Neutrophil (primary cell): ENCODE results near the gene WSCD1.

Source experiments
- H3K27ac ChIP-seq: fragments of 200-600 bp; sonication (generic); 2 replicates; pipeline ENCODE4 v1.5.1; 2016; ENCODE audit warnings: mild to moderate bottlenecking, moderate library complexity
- H3K27me3 ChIP-seq: fragments of 200-600 bp; sonication (generic); 2 replicates; pipeline ENCODE4 v1.6.0; 2016; ENCODE audit warnings: mild to moderate bottlenecking
- H3K36me3 ChIP-seq: fragments of 200-600 bp; sonication (generic); 2 replicates; pipeline ENCODE4 v1.5.1; 2017
- H3K4me1 ChIP-seq, 2 experiments: fragments of 200-600 bp in 1 of 2; sonication (generic) in 1 of 2; 1 replicate in 1 of 2; 2 replicates in 1 of 2; pipeline versions ENCODE4 v1.5.1 to v1.6.1; 2013 to 2016; ENCODE audit warnings: low read depth in 1 of 2, low read length in 1 of 2, mild to moderate bottlenecking in 1 of 2, moderate library complexity in 1 of 2; ENCODE audit not compliant: control insufficient read depth in 1 of 2, insufficient read depth in 1 of 2
- H3K4me3 ChIP-seq, 2 experiments: fragments of 200-600 bp in 1 of 2; sonication (generic) in 1 of 2; 1 replicate in 1 of 2; 2 replicates in 1 of 2; pipeline ENCODE4 v1.5.1; 2013 to 2016; ENCODE audit warnings: low read depth in 1 of 2, low read length in 1 of 2, mild to moderate bottlenecking in 1 of 2, moderate library complexity in 1 of 2
- H3K9me3 ChIP-seq: fragments of 200-600 bp; sonication (generic); 2 replicates; pipeline ENCODE4 v1.5.1; 2016
- TF ChIP-seq, protein P1 (sequence below): fragments of 200-600 bp; sonication (generic); IDR thresholded peaks from 2 replicates; pipeline ENCODE4 v1.5.1; 2016; ENCODE audit warnings: antibody characterized with exemption

WSCD1 gene

DNA sequence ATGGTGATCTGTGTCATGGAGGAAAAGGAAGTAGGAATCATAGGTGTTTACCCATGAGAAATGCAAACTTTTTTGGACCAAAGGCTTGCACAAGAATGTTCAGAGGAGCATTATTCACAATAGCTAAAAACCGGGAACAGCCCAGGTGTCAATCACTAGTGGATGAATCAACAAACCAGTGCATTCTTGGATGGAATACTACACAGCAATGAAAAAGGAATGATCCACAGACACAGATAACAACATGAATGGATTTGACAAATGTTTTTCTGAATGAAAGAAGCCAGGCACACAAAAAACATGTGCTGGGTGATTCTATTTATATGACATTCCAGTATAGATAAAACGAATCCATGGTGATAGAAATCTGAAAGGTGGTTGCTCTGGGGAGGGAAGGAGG, 36.0 kb downstream of the WSCD1 start:
- no peaks in the 10 kb centered on the region for H3K27me3 ChIP-seq
- H3K9me3 ChIP-seq = no peaks in the 10 kb centered on the region
- TF ChIP-seq, protein P1, sequence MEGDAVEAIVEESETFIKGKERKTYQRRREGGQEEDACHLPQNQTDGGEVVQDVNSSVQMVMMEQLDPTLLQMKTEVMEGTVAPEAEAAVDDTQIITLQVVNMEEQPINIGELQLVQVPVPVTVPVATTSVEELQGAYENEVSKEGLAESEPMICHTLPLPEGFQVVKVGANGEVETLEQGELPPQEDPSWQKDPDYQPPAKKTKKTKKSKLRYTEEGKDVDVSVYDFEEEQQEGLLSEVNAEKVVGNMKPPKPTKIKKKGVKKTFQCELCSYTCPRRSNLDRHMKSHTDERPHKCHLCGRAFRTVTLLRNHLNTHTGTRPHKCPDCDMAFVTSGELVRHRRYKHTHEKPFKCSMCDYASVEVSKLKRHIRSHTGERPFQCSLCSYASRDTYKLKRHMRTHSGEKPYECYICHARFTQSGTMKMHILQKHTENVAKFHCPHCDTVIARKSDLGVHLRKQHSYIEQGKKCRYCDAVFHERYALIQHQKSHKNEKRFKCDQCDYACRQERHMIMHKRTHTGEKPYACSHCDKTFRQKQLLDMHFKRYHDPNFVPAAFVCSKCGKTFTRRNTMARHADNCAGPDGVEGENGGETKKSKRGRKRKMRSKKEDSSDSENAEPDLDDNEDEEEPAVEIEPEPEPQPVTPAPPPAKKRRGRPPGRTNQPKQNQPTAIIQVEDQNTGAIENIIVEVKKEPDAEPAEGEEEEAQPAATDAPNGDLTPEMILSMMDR = no peak
- no peaks in the 10 kb centered on the region for H3K36me3 ChIP-seq
- H3K4me3 ChIP-seq = no peak overlapping the region
- H3K4me1 ChIP-seq = no peaks in the 10 kb centered on the region
- no peak overlapping the region for H3K27ac ChIP-seq

DNA sequence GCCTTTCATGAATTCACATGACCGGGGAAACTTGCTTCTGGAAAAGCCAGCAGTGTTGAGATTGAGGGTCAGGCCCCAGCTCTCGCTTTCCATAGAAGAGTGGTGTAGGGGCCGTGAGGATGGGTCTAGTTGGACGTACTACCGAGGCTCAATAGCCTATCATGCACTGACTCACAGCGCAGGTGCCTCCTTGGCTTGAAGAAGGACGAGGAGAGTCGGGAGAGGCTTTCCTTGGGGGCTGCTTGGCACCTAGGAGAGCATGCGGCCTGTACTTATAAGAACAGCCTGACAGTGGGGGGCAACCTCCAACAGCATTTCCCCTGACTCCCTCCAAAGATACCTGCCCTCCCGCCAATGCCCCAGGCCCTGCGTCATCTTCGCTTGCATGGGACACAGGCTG, 37.6 kb downstream of the WSCD1 start:
- no peaks in the 10 kb centered on the region for H3K36me3 ChIP-seq
- H3K4me3 ChIP-seq = no peak overlapping the region
- no peaks in the 10 kb centered on the region for H3K9me3 ChIP-seq
- TF ChIP-seq, protein P1 = no peak
- H3K4me1 ChIP-seq = no peaks in the 10 kb centered on the region
- no peak overlapping the region for H3K27ac ChIP-seq
- no peaks in the 10 kb centered on the region for H3K27me3 ChIP-seq

DNA sequence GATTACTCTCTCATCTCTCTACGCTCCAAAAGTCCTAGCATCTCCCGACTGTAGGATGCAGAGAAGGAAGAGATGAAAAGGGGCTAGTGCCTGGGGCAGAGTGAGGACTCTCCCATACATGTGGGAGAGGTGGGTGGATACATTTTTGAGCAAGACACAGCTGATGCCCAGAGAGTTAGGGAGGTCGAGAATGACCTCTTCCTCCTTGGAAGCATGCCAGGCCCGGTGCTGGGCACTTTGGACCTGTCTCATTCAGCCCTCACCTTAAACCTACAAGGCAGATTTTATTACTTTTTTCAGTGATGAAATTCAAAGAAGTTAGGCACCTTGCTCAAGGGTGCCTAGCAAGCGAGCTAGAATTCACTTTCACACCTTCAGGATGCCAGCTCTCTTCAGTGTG, 38.2 kb downstream of the WSCD1 start:
- Histone ChIP-seq H3K36me3 (no peaks in the 10 kb centered on the region), H3K9me3 (no peaks in the 10 kb centered on the region), H3K4me1 (no peaks in the 10 kb centered on the region), H3K27me3 (no peaks in the 10 kb centered on the region), H3K27ac (no peak overlapping the region), H3K4me3 (no peak overlapping the region)
- TF ChIP-seq, protein P1 = no peak

DNA sequence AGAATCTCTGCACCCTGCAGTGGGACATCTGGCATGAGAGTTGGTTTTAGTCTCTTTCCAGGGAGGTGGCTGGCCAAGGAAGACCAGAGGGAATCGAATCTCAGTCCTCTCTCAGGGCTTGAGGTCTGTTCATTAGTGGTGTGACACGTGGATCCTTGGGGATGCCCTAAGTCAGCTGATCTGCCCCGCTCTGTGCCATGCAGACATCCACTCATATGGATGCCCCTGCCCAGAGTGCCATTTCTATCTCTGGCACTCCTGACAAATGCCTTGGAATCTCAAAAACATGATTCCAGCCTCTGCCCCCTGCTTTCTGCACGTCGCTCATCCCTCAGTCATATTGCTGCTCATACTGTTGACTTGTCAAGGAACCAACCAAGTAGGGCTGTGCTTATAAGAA, 38.8 kb downstream of the WSCD1 start:
- no peaks in the 10 kb centered on the region for H3K9me3 ChIP-seq

DNA sequence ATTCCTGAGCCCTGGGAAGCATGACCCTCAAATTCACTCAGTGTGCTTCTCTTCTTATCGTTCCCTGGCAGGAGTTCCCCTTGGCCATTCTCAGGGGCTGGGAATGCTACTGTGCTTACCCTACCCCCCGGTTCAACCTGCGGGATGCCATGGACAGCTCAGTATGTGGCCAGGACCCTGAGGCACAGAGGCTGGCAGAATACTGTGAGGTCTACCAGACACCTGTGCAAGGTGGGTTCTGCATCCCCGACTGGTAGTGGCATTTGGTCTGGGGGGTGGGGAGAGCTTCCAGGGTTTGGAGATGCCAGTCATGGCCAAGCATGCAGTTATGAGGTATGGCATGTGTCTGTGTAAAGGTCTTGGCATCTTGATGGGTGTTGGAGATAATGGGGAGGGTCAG, 39.4 kb downstream of the WSCD1 start:
- H3K27me3 ChIP-seq = no peaks in the 10 kb centered on the region
- H3K4me1 ChIP-seq = no peaks in the 10 kb centered on the region
- H3K27ac ChIP-seq = no peak overlapping the region
- TF ChIP-seq, protein P1 = no peak
- no peaks in the 10 kb centered on the region for H3K9me3 ChIP-seq
- no peak overlapping the region for H3K4me3 ChIP-seq
- no peaks in the 10 kb centered on the region for H3K36me3 ChIP-seq

More for the DNA sequence above, 38.8 kb downstream of the WSCD1 start:
- Histone ChIP-seq H3K27me3 (no peaks in the 10 kb centered on the region), H3K27ac (no peak overlapping the region), H3K4me3 (no peak overlapping the region), H3K36me3 (no peaks in the 10 kb centered on the region), H3K4me1 (no peaks in the 10 kb centered on the region)
- TF ChIP-seq, protein P1 = no peak

DNA sequence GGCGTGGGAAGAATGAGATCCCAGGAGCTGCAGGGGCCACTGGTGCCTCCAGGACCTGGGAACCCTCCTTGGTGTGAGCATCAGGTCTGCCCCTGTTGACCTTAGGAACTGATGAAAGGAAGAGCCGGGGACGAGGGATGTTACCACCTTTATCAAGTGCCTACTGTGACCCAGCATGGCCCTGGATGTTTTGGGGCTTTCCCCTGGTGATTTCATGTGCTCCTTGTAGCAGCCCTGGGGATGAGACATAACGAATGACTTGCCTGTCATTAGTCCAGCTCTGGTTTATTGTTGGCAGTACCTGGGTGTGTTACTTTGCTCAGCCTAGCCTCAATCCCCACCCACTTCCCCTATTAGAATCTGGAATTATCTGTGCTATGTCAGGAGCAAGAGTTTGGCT, 39.9 kb downstream of the WSCD1 start:
- no peaks in the 10 kb centered on the region for H3K4me1 ChIP-seq
- no peak overlapping the region for H3K27ac ChIP-seq
- no peaks in the 10 kb centered on the region for H3K9me3 ChIP-seq
- no peaks in the 10 kb centered on the region for H3K27me3 ChIP-seq
- no peak overlapping the region for H3K4me3 ChIP-seq
- TF ChIP-seq, protein P1 = no peak
- no peaks in the 10 kb centered on the region for H3K36me3 ChIP-seq
